GM21825 (cell line): ENCODE results near the gene ODAPH.
"Not testable (repeated sequence)": the region's sequence is repeated elsewhere in the genome, so short reads cannot be mapped to it uniquely, and the experiment has no call there.

Experiments used
- ATAC-seq: cut with Tn5 transposase; IDR thresholded peaks from one replicate; pipeline ENCODE4 v1.9.1; 2021; ENCODE audit warnings: mild to moderate bottlenecking, moderate library complexity; ENCODE audit not compliant: unreplicated experiment

Gene ODAPH

GRCh38 chr4:75544220-75544619, 11.6 kb upstream of the ODAPH start:
- not testable (repeated sequence) for ATAC-seq

- no peak for ATAC-seq
These were observed 11.0 kb upstream of the ODAPH start for GRCh38 chr4:75544870-75545269.

- ATAC-seq: no peak
These were observed 10.3 kb upstream of the ODAPH start for GRCh38 chr4:75545526-75545925.

GRCh38 chr4:75547647-75548387, 8.0 kb upstream of the ODAPH start:
- no peak for ATAC-seq

GRCh38 chr4:75549019-75549418, 6.8 kb upstream of the ODAPH start:
- no peak for ATAC-seq

GRCh38 chr4:75552452-75552851, 3.4 kb upstream of the ODAPH start:
- ATAC-seq: no peak

- ATAC-seq: no peak
These were observed 1.8 kb downstream of the ODAPH start for GRCh38 chr4:75557696-75558095.

- ATAC-seq: no peak
These were observed 5.9 kb downstream of the ODAPH start for GRCh38 chr4:75561789-75562188.

GRCh38 chr4:75564023-75564422, 8.2 kb downstream of the ODAPH start:
- ATAC-seq: no peak

GRCh38 chr4:75565481-75565880, 9.6 kb downstream of the ODAPH start:
- no peak for ATAC-seq

GRCh38 chr4:75566911-75567310, 11.0 kb downstream of the ODAPH start:
- no peak for ATAC-seq

- no peak for ATAC-seq
These were observed 11.9 kb downstream of the ODAPH start for GRCh38 chr4:75567725-75568124.

- no peak for ATAC-seq
These were observed 28.2 kb downstream of the ODAPH start for GRCh38 chr4:75584067-75584466.

GRCh38 chr4:75593393-75593792, 37.5 kb downstream of the ODAPH start:
- ATAC-seq: no peak

- ATAC-seq: no peak
These were observed 40.2 kb downstream of the ODAPH start for GRCh38 chr4:75596061-75596460.

GRCh38 chr4:75598390-75598789, 42.5 kb downstream of the ODAPH start:
- no peak for ATAC-seq

- ATAC-seq: no peak
These were observed 43.8 kb downstream of the ODAPH start for GRCh38 chr4:75599647-75600046.

GRCh38 chr4:75605928-75606327, 50.1 kb downstream of the ODAPH start:
- no peak for ATAC-seq

- ATAC-seq: no peak
These were observed 56.4 kb downstream of the ODAPH start for GRCh38 chr4:75612306-75612705.
